HEK293 (cell line): ENCODE measurements around the gene CDH5.

Source experiments
- CTCF ChIA-PET: fragments of 350-600 bp; formaldehyde crosslinking; extraction: SDS; loops from one replicate; lab custom pipeline; 2021; ENCODE audit warnings: antibody characterized with exemption; lab: Yijun Ruan, JAX
- POLR2A ChIA-PET: fragments of 300-600 bp; formaldehyde crosslinking; extraction: SDS; loops from one replicate; lab custom pipeline; 2020; ENCODE audit warnings: antibody characterized with exemption, inconsistent platforms; lab: Yijun Ruan, JAX
- H3K27ac ChIP-seq: fragments of 200-500 bp; sonication (Bioruptor generic); 2 replicates; pipeline ENCODE4 v1.5.1; 2014; ENCODE audit warnings: low read depth, low read length, control low read depth, inconsistent platforms; ENCODE audit errors: extremely low read depth
- H3K36me3 ChIP-seq, 2 experiments: fragments of 200-500 bp in 1 of 2; sonication (Bioruptor generic) in 1 of 2; 1 replicate in 1 of 2; 2 replicates in 1 of 2; pipeline ENCODE4 v1.5.1; 2014 to 2017; ENCODE audit warnings: inconsistent platforms in 2 of 2, low read length in 2 of 2; ENCODE audit not compliant: control insufficient read depth in 2 of 2, insufficient read depth in 1 of 2
- H3K4me1 ChIP-seq: fragments of 200-500 bp; sonication (Bioruptor generic); 2 replicates; pipeline ENCODE4 v1.5.1; 2014; ENCODE audit warnings: mild to moderate bottlenecking, low read length, inconsistent platforms; ENCODE audit not compliant: control insufficient read depth, insufficient read depth
- H3K4me3 ChIP-seq: 2 replicates; pipeline ENCODE4 v1.5.1; 2011; ENCODE audit warnings: low read depth, mild to moderate bottlenecking, control low read depth, low read length, moderate library complexity
- H3K9me3 ChIP-seq: fragments of 200-500 bp; sonication (Bioruptor generic); 2 replicates; pipeline ENCODE4 v1.5.1; 2014; ENCODE audit warnings: low read depth, low read length, inconsistent platforms; ENCODE audit not compliant: control insufficient read depth, insufficient read depth
- AEBP2 ChIP-seq: fragments of 450-650 bp; formaldehyde crosslinking; IDR thresholded peaks from 2 replicates; pipeline ENCODE4 v1.5.1; 2016; ENCODE audit warnings: missing biosample characterization, missing genetic modification characterization, borderline replicate concordance
- KLF7 ChIP-seq: fragments of 450-650 bp; formaldehyde crosslinking; IDR thresholded peaks from 2 replicates; pipeline ENCODE4 v1.5.1; 2016; ENCODE audit warnings: missing biosample characterization, missing genetic modification characterization, borderline replicate concordance
- ZBTB17 ChIP-seq: fragments of 450-650 bp; formaldehyde crosslinking; IDR thresholded peaks from 2 replicates; pipeline ENCODE4 v1.5.1; 2016; ENCODE audit warnings: missing biosample characterization, missing genetic modification characterization
- ZBTB26 ChIP-seq: fragments of 450-650 bp; formaldehyde crosslinking; optimal IDR thresholded peaks from 2 replicates; pipeline ENCODE3; 2016; ENCODE audit warnings: missing biosample characterization, mild to moderate bottlenecking, missing genetic modification characterization
- ZBTB44 ChIP-seq: fragments of 450-650 bp; IDR thresholded peaks from 2 replicates; pipeline ENCODE4 v1.5.1; 2018; ENCODE audit warnings: missing biosample characterization, mild to moderate bottlenecking, missing genetic modification characterization
- ZBTB8A ChIP-seq: fragments of 450-650 bp; formaldehyde crosslinking; IDR thresholded peaks from 2 replicates; pipeline ENCODE4 v1.5.1; 2016; ENCODE audit warnings: missing biosample characterization, missing genetic modification characterization
- ZFP41 ChIP-seq: fragments of 450-650 bp; formaldehyde crosslinking; IDR thresholded peaks from 2 replicates; pipeline ENCODE4 v1.5.1; 2016; ENCODE audit warnings: missing biosample characterization, missing genetic modification characterization, borderline replicate concordance
- ZNF324 ChIP-seq: fragments of 450-650 bp; formaldehyde crosslinking; IDR thresholded peaks from 2 replicates; pipeline ENCODE4 v1.5.1; 2016; ENCODE audit warnings: missing biosample characterization, missing genetic modification characterization
- ZNF404 ChIP-seq: fragments of 450-650 bp; formaldehyde crosslinking; IDR thresholded peaks from 2 replicates; pipeline ENCODE4 v1.5.1; 2017; ENCODE audit warnings: missing biosample characterization, missing genetic modification characterization
- ZNF449 ChIP-seq: fragments of 450-650 bp; formaldehyde crosslinking; IDR thresholded peaks from 2 replicates; pipeline ENCODE4 v1.5.1; 2017; ENCODE audit warnings: missing biosample characterization, mild to moderate bottlenecking, missing genetic modification characterization, moderate library complexity
- ZNF48 ChIP-seq: fragments of 450-650 bp; formaldehyde crosslinking; IDR thresholded peaks from 2 replicates; pipeline ENCODE4 v1.5.1; 2016; ENCODE audit warnings: missing biosample characterization, missing genetic modification characterization
- ZNF513 ChIP-seq: fragments of 450-650 bp; IDR thresholded peaks from 2 replicates; pipeline ENCODE4 v1.5.1; 2018; ENCODE audit warnings: missing biosample characterization, missing genetic modification characterization
- ZNF514 ChIP-seq: fragments of 450-650 bp; formaldehyde crosslinking; IDR thresholded peaks from 2 replicates; pipeline ENCODE4 v1.5.1; 2016; ENCODE audit warnings: missing biosample characterization, missing genetic modification characterization
- ZNF555 ChIP-seq: fragments of 450-650 bp; formaldehyde crosslinking; conservative IDR thresholded peaks from 2 replicates; pipeline ENCODE4 v1.5.1; 2017; ENCODE audit warnings: missing biosample characterization, mild to moderate bottlenecking, missing genetic modification characterization, inconsistent platforms
- ZNF560 ChIP-seq: fragments of 450-650 bp; formaldehyde crosslinking; IDR thresholded peaks from 2 replicates; pipeline ENCODE4 v1.5.1; 2017; ENCODE audit warnings: missing biosample characterization, missing genetic modification characterization, borderline replicate concordance
- ZNF623 ChIP-seq: fragments of 450-650 bp; formaldehyde crosslinking; IDR thresholded peaks from 2 replicates; pipeline ENCODE4 v1.5.1; 2016; ENCODE audit warnings: missing biosample characterization, missing genetic modification characterization
- ZNF664 ChIP-seq: fragments of 450-650 bp; formaldehyde crosslinking; IDR thresholded peaks from 2 replicates; pipeline ENCODE4 v1.5.1; 2016; ENCODE audit warnings: missing biosample characterization, missing genetic modification characterization
- ZNF777 ChIP-seq: fragments of 450-650 bp; formaldehyde crosslinking; IDR thresholded peaks from 2 replicates; pipeline ENCODE4 v1.5.1; 2017; ENCODE audit warnings: missing biosample characterization, missing genetic modification characterization, borderline replicate concordance
- ZSCAN30 ChIP-seq: fragments of 450-650 bp; IDR thresholded peaks from 2 replicates; pipeline ENCODE4 v1.5.1; 2018; ENCODE audit warnings: missing biosample characterization, mild to moderate bottlenecking, missing genetic modification characterization, moderate library complexity

CDH5 gene

GRCh38 chr16:66395806-66396555 is 29.5 kb downstream of the CDH5 start (continued):
- TF ChIP-seq ZNF449 (tag by site-specific recombination) (no peak), ZNF514 (no peak)

- ChIA-PET POLR2A (no interaction called here), CTCF (no interaction called here)
- Histone ChIP-seq H3K27ac (no peak overlapping the region), H3K36me3 (no peaks in the 10 kb centered on the region), H3K9me3 (no peaks in the 10 kb centered on the region), H3K4me3 (no peak overlapping the region), H3K4me1 (peaks cover 7% of the 10 kb centered on the region; the same call in 1 of the 2 replicates)
- TF ChIP-seq ZNF404 (tag by site-specific recombination) (no peak), ZBTB8A (tag by site-specific recombination) (no peak), ZNF560 (tag by site-specific recombination) (no peak), ZNF513 (tag by site-specific recombination) (no peak), ZNF555 (tag by site-specific recombination) (no peak), ZNF664 (tag by site-specific recombination) (no peak), KLF7 (no peak), ZNF777 (tag by site-specific recombination) (no peak), ZFP41 (tag by site-specific recombination) (no peak), ZBTB26 (tag by site-specific recombination) (no peak), AEBP2 (tag by site-specific recombination) (no peak), ZBTB17 (no peak), ZNF623 (tag by site-specific recombination) (no peak), ZBTB44 (tag by site-specific recombination) (no peak), ZNF48 (no peak), ZNF324 (tag by site-specific recombination) (no peak), ZSCAN30 (no peak)
Observed at GRCh38 chr16:66397736-66398433, 31.4 kb downstream of the CDH5 start.
